GM21786 (cell line): ENCODE measurements around the gene FRA10AC1.

Experiments used
- ATAC-seq: cut with Tn5 transposase; IDR thresholded peaks from one replicate; pipeline ENCODE4 v1.9.1; 2021; ENCODE audit not compliant: unreplicated experiment

FRA10AC1 gene, protein sequence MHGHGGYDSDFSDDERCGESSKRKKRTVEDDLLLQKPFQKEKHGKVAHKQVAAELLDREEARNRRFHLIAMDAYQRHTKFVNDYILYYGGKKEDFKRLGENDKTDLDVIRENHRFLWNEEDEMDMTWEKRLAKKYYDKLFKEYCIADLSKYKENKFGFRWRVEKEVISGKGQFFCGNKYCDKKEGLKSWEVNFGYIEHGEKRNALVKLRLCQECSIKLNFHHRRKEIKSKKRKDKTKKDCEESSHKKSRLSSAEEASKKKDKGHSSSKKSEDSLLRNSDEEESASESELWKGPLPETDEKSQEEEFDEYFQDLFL

DNA sequence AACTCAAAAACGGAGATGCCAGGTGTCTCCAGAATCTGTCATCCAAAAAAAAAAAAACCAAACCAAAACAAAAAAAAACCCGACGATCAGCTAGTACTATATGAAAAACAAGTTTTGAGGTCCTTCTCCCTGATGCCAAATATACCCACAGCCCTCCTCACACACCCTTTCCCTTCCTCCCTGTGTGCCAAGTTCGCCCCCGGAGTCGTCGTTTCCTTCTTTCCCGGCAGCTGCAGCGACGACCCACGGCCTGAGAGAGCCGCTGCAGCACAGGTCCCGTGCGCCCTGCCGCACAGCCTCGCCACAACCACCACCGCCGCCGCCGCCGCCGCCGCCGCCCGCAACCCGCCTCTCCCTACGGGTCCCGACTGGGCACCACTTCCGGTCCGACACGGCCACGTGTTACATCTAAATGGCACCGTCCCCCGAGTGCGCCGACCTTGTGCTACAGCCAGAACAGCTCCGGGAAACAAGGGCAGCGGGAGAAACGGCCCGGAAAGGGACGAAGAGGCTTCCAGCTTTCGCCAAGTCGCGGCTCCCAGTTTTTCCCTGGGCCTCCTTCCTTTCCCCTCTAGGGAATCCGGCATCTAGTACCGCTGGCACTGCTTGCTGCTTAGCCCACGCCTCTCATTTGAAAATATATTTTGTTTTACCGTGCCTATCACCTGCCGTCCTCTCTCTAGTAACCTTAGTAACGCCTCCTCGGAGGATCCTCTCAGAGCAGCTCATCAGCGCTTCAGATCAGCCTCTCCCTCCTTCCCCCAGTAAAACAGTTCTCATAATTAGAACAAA is at the start of gene FRA10AC1:
TSS of gene FRA10AC1 (minus strand) at position 383 of the 792 bp plus-strand sequence. CDS start 2,486 bp downstream, outside the sequence.
- peak; percentile 86 for ATAC-seq

DNA sequence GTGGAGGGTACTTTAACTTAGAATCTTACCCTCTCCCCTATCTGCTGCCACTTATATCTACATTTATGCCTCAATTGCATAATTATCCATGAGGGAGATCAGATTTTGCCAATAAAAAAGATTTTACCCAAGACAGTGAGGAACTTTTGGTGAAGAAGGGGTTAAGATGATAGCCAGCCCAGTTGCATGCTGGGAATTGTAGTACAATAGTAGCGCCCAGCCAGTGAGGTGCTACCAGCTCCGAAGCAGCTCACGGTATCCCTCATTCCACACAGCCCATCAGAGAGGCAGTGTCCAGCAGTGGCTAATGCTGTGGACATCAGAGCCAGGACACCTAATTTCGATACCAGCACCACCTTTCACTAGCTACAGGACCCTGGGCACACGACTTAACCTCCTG is 49.4 kb upstream of the FRA10AC1 start:
- no peak for ATAC-seq

DNA sequence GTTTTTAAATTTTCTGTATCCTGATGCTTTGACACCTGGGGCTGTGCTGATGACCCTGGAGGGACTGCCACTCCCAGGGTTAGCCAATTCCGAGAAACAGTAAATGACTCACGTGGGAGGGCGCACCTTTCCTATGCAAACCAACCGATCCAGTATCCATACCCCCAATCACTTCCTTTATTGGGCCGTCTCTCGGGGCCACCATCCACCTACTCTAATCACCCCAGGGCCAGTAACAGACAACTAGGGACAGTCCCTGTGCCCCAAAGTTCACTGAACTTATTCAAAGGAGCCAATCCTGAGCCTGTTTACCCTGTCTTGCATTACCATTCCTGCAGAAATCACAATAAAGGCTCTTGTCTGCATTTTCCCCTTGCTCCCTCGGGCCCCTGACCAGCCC is 48.7 kb upstream of the FRA10AC1 start:
- no peak for ATAC-seq

DNA sequence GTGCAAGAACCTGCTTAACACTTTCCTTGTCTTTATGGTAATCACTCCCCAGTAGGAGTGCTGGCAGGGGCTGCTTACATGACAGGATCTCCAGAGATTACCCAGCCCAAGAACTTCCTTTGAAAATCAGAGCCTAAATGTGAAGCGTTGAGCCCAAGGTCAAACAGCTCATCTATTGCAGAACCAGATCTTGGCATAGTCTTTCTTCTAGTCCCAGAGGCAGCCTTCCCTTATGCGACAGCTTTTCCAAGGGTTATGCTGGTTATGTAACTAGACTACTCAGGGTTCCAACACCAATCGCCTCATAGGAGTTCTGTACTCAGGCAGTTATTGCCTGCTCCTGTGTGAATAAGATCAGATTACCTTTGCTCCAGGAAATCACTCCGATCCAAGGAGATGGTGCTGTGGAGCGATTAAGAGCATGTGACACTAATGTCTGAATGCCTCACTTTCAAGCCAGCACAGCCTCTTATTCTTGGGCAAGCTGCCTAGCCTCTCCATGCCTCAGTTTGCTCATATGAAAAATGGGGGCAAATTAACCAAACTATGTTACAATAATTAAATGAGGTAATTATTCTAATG is 46.9 kb upstream of the FRA10AC1 start:
- no peak for ATAC-seq

DNA sequence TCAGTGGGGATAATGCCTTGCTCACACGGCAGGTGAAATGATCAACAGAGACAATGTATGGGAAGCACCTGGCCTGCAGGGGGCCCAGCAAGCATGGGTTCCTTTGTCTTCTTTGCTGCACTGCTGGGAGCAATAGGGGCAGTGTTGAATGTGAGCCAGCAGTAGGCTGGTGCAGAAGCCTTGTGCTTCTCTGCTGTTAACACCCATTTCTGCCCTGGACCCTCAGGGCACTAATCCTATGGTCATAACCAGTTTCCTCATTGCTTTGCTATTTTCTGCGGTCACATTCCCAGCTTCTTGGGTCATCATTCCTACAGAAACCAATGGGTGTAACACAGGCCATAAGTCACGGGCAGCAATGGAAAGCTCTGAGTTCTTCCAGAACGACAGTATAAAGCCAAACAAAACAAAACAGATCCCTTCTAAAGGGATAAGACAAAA is 44.5 kb upstream of the FRA10AC1 start:
- no peak for ATAC-seq

DNA sequence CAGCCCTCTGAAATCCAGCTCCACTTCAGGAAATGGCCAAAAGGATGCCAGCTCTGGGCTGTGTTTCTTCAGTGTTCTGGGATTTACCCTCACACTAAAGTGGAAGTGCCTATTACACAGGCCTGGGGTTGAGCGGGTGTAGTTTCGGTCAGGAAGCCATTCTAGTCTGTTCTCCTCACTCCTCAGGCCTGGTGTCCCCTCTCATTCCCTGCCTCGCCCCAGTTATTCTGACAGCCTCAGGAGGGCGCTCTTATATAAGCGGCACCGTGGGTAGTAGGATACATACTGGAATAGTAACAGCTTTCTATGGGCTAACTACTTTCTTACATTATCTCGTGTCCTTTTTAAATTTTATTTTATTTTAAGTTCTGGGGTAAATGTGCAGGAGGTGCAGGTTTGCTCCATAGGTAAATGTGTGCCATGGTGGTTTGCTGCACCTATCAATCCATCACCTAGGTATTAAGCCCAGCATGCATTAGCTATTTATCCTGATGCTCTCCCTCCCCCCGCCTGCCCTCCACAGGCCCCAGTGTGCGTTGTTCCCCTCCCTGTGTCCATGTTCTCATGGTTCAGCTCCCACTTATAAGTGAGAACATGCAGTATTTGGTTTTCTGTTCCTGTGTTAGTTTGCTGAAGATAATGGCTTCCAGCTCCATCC is 43.1 kb upstream of the FRA10AC1 start:
- no peak for ATAC-seq

DNA sequence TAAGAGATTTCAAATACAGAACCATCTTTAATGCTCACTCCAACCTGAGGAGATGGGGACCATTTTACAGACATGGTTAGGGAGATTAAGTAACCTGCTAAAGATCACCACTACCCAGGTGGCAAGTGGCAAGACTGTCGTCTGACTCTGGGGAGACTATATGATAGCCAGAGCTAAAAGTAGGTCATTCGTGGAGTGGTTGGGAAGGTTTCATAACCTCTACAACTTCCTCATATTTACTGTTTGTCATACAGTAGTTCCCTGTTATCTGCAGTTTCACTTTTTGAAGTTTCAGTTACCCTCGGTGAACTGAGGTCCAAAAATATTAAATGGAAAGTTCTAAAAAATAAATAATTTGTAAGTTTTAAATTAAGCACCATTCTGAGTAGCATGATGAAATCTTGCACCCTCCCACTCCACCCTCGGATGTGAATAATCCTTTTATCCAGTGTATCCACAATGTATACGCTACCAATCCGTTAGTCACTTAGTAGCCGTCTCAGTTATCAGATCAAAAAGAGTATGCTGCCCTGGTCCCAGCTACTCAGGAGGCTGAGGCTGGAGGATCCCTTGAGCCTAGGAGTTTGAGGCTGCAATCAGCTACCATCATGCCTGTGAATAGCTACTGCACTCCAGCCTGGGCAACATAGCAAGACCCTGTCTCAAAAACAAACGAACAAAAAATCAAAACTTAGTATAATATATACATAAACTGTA is 40.4 kb upstream of the FRA10AC1 start:
- peak; percentile 94 for ATAC-seq

DNA sequence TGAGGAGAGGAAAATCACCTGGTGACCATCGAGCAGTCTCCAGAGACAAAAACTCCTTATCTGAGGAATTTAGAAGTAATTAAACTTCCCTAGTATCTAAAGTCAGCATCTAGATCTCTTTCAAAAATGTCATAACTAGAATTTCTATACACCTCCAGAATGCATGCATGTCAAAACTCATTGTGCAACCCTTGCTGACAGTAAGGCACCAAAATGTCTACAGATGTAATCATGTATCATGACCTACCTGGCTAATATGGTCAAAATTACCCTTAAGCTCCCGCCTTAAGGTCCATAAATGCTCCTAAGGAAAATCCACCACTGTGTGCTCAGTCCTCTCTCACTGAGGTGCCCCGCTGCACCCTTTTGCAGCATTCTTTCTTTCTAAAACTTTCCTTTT is 39.0 kb upstream of the FRA10AC1 start:
- no peak for ATAC-seq

DNA sequence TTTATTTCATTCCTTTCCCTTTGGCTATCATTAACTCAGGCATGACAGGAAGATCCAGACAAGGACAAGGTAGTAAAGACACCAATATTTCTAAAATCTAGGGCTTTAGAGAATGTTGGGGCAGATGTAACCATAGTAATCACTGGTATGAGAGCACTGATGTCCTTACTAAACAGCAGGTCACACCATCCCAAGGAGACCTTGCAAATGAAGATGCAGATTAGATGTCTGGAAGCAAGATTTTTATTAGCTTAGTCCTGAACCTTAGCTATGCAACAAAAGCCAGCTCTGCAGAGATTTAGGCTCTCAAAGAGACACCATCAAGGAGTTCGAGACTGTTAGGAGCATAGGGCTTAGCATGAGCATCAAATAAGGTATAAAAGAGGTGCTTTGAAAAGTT is 23.6 kb upstream of the FRA10AC1 start:
- ATAC-seq: no peak

DNA sequence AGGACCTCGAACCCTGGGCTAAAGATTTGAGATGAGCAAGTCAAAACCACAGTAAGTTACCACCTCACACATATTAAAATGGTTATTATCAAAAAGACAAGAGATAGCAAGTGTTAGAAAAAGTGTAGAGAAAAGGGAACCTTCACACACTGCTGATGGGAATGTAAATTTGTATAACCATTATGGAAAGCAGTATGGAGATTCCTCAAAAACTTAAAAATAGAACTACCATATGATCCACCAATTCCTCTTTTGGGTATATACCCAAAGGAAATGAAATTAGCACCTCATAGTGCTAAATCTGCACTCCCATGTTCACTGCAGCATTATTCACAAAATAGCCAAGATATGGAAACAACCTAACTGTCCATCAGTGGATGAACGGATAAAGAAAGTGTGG is 20.8 kb upstream of the FRA10AC1 start:
- ATAC-seq: no peak

DNA sequence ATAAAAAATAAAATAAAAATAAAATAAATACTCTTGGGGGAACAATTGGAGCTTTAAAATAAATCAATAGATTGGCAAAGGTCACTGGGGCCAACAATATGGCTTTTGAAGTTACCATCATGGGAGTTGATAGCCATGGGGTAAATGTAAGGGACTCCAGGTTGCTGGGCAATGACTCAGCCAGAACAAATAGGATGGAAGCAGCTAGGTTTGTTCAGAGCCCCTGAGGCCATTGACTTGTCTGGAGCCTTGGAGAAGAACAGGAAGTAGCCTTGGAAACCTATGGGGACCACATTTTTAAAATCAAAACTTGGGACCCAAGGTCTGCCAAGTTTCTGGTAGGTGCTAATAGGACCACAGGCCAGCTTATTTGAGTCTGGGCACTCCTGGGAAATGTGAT is 20.2 kb upstream of the FRA10AC1 start:
- no peak for ATAC-seq

DNA sequence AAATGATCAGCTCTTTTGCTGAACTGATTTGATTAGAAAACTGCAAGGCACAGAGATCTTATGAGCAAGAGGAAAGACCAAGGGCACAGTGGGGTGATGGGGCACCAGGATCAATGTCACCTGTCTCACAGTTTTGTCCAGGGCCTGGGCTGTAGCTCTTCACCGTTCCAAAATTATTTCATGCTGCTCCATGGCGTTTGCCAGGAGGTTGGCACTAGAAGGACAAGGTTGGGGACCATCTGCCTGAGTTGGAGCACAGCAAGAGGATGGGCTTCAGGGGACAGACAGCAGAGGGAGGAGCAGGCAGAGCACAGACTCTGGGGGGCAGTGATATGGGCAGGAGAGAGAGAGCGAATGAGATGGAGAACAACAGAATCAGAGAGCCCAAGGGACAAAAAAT is 17.5 kb upstream of the FRA10AC1 start:
- ATAC-seq: no peak

DNA sequence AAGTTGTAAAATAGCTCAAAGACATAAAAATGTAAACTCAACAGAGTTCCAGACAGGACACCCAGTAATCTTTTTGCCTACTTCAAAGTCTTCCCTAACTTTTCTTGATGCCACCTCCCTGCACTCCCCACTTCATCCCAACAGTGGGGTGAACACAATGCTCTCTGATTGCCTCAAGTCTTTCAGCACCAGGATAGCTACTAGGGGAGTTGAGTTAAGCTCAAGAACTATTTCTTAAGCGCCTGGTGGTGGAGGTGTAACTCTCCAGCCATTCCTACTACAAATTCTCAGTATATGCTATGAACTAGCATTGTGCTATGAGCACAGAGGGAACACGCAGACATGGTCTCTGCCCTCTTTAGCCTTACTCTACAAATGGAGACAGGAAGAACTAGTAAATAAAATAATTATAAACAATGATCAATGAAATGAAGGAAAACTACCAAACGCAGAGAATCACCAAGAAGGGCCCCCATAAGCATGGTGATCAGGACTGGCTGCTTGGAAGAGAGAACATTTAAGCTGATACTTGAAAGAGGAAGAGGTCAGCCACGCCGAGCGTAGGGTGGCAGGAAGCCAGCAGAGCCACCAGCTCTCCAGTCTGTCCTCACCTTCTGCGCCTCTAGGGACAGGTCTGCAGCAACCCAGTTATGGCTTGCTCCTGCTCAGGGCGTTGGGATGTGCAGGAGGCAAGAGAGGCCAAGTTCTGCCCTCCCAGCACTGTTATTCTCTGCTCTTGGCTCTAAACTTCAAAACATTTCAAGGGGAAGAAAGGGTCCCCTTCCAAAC is 16.7 kb upstream of the FRA10AC1 start:
- ATAC-seq: peak; percentile 63

DNA sequence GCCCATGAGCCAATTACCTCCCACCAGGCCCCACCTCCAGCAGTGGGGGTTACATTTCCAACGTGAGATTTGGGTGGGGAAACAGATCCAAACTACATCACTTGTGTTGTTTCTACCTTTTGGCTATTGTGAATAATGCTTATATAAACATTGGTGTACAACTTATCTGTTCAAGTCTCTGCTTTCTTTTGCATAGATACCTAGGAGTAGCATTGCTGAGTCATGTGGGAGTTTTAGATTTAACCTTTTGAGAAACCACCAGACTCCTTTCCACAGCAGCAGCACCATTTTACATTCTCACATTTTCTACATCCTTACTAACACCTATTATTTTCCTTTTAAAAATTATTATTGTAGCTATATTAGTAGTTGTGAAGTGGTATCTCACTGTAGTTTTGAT is 14.4 kb upstream of the FRA10AC1 start:
- no peak for ATAC-seq

DNA sequence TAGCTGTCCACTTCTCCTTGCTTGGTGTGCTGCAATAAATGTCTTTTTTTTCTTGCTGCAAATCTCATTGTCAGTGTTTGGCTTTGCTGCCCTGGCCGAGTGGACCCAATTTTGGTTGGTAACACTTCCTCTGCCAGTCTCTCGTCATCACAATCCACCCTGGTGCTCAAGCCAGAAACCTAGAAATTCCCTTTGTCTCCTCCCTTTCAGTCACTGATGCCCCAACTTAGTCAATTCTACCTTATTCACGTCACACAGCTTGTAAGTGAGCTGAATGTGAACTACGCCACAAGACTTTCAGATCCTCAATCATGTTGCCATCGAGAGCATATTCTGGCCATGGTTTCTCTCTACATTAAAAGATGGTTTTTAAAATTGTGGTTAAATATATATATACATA is 13.0 kb upstream of the FRA10AC1 start:
- peak; percentile 89 for ATAC-seq

DNA sequence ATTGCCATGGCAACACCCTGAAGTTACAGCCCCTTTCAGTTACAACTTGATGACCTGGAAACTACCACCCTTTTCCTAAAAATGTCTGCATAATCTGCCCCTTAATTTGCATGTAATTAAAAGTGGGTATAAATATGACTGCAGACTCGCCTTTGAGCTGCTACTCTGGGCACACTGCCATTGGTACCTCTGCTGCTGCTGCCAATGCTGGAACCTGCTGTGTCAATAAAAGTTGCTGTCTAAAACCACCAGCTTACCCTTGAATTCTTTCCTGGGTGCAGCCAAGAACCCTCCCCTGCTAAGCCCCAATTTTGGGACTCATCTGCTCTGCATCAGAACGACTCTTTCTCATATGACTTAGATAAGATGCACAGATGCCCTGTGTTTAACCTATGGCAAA is 10.2 kb upstream of the FRA10AC1 start:
- no peak for ATAC-seq

DNA sequence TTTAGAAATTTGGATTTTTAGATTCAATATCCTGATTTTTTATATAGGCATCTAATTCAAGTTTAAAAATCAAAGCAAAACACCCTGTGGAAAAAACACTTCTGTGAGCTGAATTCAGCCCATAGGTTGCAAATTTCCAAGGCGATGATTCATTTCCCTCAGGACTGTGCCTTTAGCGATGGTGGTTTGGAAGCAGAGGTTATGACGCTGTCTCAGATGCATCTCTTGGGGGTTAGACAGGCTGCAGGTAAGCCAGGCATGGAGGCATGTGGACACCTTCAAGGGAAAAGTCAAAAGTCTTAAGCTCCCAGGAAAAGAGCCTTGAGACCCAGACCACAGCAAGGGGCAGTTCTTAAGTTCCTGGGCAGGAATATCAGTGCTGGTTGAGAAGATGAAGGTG is 9.5 kb upstream of the FRA10AC1 start:
- ATAC-seq: no peak

DNA sequence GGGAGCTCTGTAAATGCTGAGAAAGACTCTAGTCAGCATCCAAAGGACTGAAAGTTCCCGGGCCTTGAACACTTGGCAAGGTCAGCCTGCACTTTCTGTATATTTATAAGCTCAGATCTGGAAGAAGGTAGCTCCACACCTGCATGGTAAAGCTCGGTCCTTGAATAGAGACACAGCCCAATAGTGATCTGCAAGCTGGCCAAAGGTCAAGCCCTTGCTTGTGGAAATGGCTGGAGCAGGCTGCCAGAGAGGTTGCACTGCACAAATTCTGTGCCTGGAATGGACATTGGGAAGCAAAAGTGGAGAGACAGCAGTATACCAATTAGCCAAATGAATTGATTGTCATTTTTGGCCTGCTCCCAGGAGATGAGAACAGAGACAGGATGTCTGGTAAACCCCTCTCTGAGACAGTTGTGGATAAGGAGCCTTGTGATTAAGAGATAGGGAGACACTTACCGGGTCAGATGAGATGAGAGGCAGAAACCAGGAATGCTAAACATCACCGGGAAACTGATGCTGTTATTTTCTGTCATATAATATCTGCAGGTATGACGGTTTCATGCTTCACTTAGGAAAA is 8.0 kb upstream of the FRA10AC1 start:
- no peak for ATAC-seq

DNA sequence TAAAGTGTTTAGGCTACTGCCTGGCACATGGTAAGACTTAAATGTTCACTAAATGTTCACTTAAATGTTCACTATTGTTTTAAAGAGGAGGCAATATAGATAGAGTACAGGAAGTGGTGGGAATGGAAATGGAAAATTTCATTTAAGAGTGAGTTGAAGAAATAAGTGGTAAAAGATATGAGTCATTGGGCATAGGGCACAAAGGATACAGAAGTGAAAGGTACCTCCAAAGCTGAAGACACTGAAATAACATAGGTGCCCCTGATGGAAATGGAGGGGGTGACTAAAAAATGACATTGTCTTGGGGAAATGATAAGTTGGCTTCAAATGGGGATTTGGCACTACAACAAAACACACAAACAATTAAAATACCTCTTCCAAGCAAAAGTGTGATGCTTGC is 5.2 kb upstream of the FRA10AC1 start:
- no peak for ATAC-seq

DNA sequence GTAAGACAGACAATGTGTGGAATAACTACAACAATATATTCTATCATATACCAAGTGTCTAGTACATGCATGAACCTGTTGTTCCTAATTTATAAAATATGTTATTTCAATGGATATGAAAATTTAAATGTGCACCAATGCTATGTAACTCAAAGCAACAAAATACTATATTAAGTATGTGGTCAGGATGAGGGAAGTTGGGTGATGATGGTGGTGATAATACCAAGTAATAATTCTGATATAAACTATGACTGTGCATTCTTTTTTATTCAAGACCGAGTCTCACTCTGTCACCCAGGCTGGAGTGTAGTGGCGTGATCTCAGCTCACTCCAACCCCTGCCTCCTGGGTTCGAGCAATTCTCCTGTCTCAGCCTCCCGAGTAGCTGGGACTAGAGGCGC is 2.1 kb upstream of the FRA10AC1 start:
- no peak for ATAC-seq
